ENCODE measurements around the gene NSF.
"Not testable (repeated sequence)": the region's sequence is repeated elsewhere in the genome, so short reads cannot be mapped to it uniquely, and the experiment has no call there.

Gene NSF

DNA sequence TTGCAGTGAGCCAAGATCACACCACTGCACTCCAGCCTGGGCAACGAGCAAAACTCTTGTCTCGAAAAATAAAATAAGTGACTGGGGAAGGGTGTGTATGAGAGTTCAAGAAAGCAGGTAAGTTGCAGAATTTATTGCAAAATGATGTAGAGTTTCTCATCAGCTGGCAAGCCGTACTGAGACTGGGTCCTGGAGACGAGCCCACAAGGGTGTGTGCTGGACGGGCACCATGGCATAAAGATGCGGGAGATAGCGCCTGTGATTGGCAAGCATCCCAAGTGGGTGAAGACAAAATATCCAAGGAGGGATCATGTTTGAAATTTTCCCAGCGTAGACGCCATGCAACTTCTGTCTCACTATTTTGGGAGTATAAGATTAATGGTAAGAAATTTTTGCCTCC is 168.7 kb downstream of the NSF start:
- FAIRE-seq: no peak

DNA sequence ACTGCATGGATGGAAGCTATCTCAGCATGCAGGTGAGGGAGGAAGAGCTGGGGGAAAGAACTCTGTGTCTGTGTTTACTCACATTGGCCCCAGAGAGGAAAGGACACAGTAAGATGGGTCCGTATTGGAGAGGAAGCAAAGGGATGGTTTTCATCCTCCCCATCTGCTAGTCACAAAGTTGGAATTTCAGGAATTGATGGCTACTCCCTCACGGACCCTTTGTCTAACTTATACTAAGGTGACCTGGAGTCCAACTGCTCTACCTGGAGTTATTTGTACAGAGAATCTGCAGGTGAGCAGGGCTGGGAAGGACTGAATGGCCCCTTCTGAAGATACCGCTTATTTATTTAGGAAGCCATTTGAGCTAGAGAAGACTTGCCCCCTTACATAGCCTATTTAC is 172.9 kb downstream of the NSF start:
- FAIRE-seq: no peak

DNA sequence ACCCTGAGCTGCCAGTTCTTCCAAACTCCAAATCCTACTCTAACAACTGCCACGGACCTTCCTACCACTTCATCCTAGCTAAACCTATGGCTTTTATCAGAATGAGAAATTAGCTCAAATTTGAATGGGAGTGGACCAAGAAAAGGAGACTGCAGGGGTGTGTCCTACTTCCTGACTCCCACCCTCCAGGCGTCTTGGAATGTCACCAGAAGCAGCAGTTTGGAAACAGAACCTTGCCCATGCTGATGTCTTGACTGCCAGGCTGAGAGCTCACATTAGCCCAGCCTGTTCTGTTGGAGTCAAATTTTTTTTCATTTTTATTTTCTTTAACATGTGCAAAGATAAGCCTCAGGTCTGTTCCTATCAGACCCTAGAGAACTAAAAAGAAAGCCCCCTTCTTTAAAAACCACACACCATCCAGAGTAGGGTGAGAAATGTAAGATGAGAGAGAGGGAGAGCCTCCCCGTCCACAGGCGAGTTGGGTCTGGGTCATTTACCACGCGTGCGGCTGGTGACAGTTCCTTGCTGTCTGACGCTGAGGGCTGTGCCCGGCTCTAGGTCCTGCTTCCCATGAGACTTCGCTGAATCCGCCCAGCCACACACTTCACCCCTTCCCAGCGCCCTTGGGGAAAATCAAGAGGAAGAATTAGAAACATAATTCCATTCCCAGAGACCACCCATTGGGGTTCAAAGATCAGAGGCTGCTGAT is 173.7 kb downstream of the NSF start:
- FAIRE-seq: no peak

DNA sequence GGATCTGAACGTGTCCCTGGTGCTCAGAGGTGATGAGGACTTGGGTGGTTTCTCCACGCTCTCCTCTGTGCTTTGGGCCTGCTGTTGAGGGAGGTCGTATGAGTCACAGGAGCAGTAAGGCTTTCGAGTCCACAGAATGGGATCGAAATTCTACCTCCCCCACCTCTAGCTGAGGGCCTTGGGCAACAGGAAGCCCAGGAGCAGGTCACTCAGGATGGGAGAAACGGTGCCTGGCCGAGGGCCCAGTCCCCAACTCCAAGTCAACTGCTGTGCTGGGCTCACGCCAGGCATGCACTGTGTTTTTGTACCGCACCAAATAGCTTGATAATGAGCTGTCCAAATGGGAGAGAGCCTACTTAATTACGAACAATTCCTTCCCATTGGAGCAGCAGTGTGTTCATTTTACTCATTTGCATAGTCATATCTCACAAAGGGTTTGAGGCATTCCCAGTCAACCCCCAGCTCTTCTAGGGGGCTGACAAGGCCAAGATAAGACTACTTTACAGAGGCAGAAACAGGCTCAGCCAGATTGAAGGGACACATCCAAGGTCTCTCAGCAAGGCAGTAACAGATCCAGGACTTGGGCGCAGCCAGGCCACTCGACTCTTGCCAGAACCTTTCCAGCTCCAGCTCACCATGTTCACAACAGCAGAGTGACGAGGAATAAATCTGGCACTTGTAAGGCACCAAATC is 174.4 kb downstream of the NSF start:
- FAIRE-seq: no peak

DNA sequence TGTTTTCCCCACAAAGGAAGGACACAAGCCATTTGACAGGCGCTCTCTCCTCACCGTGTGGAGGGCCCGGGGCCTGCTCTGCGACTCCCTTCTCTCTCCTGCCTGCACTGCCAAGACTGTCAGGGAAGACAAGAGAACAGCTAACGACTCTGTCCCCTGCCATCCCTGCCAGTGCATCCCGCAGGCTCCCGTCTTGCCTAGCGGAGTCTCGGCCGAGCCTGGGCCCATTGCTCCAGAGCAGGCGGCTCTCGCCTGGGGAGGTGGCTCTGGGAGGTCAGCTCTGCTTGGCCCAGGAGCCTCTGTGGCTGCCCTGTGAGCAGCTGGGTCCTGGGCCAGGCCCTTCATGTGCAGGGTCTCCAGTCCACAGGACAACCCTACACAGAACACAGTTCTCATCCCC is 175.0 kb downstream of the NSF start:
- no peak for FAIRE-seq

DNA sequence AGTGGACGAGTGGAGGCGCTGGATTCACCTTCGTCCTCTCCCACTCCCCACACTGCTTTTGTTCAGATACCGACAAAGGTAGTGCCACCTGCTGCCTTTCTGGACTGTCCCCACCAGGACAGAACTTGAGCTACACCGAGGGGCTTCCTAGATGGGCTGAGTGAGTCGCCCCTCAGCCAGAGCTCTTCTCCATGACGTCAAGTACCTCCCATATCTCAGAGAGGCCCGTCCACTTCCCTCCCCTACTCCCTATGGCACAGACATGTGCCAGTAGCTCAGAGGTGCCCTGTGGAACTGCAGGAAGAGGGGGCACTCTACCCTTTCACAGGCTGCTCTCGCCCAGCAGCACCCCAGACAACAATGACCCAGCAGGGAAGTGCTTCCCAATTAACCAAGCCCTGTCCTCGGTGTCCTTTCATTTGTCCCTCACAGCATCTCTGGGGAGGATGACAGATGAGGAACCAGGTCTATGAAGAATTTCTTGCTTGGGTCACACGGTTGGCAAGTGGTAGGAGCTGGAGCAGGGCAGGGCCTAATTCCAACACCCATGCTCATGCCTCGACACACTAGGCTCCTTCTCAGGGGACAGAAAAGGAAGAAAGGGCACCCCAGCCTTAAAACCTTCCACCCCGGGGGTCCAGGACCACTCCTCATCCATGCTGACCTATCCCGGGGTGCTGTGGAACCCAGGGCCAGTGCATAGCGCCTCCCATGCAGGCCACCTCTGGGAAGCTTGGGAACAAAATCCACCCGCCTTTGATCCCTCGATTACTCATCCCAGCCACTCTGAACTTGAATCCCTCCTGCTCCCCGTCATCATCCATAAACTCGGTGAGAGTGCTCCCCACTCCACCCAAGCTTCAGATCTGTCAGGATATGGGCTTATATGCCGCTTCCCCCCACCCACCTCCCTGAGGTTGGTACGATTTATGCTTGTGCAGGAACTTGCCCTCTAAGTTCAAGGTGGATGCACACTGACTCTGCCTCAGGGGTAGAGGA is 176.3 kb downstream of the NSF start:
- no peak for FAIRE-seq

DNA sequence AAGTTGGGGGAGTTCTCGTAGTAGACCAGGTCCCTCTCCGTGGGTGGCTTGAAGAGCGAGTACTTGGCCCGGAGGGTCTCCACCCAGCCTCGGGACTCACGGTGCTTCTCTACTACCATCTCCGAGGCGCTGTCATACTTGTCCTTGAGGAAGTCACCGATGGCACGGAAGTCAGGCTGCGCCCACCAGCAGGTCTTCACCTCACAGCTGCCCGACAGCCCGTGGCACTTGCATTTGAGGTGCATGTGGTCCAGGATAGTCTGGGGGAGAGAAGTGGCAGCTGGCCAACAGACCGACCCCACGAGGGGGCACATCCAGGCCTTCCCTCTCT is 178.0 kb downstream of the NSF start:
- no peak for FAIRE-seq

DNA sequence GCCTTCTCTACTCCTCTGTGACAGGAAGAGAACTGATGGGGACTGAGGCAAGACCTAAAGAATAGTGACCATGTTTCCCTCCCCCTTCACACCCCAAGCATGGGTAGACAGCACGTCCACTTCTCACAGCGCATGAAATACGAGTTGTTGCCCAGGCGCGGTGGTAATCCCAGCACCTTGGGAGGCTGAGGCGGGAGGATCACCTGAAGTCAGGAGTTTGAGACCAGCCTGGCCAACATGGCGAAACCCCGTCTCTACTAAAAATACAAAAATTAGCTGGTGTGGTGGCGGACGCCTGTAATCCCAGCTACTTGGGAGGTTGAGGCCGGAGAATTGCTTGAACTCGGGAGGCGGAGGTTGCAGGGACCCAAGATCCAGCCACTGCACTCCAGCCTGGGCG is 178.4 kb downstream of the NSF start:
- FAIRE-seq: not testable (repeated sequence)

DNA sequence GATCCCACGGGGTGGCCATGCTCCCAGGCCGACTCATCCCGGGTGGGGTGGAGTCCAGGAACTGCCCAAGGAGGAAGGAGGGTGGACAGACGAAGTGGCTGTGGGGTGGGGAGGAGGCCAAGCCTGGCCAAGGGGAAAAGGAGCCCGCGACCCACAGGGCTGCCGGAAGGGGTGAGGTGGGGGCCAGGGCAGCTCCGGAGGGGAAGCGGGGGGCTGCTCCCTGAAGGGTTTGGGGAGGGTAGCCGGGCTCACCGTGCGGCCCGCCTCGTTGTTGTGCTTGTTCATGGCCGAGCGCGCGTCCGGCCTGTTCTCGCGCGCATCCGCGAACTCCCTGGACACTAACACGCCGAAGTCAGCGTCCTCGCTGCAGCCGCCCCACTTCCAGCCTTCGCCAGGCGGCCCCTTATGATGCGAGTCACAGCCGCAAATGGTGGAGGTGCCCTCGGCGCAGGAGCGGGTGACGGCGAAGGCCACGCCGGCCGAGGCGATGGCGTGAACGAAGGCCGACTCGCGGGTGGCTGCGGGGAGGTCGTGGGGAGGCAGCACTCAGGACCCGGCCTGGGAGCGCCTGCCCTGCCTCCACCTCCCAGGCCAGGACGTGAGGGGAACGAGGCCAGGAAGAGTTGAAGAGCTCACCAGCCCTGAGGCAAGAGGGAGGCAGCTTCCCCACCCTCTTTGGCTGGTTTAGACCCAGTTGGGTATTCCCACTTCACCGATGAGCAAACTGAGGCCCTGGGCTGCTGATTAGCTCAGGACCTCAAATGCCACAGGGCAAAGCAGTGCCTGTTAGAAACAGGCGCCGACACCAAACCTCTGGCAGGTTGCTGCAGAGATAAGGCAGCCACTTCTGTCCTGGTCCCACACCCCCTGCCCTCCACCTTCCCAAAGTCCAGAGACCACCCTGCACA is 179.3 kb downstream of the NSF start:
- FAIRE-seq: no peak

DNA sequence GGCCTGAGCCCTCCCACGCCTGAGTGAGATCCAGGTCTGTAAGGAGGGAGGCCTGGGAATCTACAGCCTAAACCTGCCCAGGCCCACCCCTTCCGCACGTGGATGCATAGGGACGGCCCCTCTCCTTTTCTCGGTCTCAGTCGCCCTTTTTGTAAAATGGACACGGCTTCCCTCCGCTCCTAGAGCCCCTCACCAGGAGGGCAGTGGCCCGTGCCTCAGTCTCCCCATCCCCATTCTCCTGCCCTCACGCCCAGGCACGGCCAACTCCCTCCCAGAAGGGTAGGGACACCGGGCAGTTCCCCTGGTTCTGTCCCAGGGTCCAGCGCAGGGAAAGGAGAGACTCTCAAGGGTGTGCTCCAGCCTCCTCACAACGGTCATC is 180.0 kb downstream of the NSF start:
- FAIRE-seq: no peak

DNA sequence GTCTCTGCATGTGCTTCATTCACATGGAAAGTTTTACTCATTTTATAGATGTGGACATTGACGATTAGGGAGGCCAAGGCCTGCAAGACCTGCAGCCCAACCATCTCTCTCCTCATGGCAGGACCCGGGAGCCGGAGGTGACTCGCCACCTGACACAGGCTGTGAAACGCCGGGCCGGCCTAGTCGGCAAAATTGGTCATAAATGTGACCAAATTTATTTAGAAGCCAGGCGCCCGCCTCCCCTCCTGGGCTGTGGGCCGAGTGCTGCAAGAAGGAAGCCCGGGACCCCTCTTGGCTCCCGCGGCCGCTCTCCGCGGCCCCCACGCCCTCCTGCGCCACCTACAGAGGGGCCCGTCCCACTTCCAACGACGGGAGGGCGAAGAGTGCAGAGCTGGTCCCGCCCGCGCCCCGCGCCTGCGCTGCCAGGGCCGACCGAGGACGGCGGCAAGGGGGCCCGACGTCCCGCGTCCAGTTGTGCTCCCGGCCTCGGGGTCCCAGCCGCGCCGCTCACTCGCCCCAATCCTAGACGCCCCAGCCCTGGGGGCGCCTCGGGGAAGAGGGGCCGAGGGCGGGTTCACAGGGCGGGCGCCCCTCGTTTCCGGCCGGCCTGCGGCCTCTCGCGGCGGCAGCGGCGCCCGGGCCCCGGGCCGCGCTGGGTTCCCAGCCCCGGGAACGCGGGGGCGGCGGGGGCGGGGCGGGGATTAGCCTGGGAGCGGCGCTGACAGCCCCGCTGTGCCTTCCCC is 180.5 kb downstream of the NSF start:
- no peak for FAIRE-seq

DNA sequence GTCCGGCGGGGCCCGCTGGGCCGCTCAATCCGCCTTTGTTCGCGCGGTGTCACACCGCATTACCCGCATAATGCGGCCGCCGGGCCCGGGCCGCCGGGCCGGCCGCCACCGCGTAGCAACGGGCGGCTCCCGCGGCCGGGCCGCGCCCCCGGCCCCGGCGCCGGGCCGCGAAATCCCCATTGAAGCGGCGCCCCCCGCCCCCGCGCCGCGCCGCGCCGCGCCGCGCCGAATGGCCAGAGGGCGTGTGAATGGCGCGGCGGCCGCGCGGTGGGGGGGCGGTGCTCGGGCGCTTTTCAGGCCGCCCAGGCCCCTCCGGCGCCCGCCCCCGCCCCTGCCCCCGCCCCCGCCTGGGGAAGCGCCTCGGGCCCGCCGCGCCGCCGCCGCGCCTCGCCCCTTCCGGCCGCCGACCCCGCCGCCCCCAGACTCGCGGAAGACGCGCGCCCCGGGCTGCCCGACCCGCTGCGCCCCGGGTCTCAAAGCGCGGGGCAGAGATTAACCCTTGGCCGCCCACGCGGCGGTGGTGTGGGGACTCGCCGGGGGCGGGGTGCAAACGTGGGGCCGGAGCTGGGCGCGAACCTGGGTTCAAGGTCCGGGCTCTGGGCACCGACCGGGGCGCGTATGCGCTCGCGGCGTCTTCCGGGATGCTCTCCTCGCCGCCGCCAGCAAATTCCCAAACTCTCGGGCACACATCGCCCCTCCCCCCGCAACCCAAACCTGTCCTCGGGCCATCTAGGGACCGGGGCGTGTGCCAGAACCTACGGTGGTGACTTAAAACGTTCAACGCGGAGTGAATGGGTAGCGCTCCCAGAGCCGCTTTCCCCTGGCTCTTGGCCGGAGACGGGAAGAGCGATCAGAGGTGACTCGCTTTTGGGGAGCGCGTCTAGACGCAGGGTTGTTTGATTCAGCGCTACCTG is 181.3 kb downstream of the NSF start:
- no peak for FAIRE-seq

DNA sequence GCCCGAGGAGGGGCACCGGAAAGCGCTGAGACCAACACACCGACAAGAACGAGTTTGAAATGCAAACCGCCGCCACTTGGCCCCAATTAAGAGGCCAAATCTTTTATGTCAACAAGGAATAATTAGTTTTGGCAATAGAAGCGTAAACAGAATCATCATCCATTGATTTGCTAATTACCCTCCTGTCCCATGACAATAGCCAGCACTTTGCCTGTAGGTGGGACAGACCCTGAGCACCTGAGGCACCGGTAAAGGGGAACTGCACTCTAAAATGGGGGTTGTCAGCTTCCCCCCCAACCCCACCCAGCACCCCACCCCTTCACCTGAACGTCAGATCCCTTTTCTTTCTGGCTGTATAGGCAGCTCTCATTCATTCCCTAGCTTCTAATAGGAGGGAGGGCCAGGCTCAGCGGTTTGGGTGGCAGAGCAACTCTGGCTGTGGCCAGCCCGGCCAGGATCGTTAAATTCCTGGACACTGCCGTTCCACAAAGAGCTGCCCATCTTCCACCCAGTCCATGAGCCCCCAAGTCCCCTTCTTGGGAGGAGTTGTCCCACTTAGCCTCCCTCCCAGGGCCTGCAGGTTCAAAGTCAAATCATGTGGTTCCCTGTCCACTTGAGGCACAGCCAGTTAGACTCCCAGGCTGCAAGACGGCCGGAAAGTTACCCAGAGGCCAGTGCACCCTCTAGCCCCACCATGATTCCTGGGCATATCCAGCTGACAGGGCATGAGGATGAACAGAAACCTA is 182.2 kb downstream of the NSF start:
- no peak for FAIRE-seq

DNA sequence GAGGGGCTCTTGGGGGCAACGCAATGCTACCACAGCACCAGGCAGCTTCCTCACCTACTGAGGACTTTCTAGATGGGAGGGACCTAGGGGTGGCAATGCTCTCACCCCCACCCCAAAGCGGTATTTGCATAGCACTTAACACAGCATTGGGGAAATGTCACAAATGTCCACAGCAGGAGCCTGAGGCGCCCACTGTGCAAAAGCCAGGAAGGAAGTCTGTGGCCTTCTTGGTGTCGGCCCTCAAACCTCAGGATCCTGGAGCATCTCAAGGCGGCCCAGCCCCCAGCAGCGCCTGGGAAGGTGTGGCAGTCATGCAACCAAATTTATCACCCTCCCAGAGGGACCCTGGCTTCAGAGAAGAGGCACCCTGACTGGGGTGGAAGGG is 182.7 kb downstream of the NSF start:
- FAIRE-seq: no peak

DNA sequence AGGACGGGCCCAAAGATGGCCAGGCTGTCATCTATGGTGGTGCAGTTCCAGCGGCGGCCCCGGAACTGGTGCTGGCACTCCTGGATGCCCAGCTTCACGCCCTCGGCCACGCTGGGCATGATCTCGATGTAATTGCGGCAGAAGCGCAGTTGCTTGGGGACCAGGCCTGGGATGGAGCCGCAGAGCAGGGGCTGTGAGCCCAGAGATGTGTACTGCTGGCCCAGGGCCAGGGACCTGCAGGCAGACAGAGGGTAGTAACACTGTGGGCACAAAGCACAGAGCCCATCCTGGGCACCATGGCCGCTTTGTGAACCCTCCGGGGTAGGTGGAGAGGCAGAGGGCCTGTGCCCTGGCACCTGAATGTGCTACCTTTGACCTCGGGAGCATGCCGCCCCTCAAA is 183.2 kb downstream of the NSF start:
- no peak for FAIRE-seq

DNA sequence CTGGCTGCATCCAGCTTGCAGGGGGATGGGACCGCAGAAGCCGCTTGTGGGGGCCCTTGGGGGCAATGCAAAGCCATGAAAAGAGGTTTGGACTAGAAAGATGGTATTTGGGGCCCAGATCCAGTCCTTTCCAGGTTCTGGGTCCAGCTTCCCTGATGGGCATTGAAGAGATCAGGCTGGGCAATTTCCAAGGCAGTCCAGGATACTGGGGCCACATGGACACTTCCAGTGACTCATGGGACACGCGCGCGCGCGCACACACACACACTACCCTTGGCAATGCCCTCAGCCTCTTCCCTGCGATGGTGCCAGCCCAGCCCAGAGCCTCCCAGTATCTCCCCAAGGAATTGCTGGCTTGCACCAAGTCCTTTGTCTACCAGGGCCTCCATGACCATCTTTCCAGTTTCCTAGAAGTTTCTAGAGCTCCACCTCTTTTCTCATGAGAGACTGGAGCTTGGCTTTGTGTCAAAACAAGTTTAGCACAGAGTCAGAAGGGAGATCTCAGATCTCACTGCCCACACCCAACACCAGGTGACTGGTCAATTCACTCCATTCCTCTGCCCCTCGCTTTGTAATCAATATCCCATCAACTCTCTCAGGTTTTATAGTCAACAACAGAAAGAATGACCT is 183.8 kb downstream of the NSF start:
- FAIRE-seq: no peak

DNA sequence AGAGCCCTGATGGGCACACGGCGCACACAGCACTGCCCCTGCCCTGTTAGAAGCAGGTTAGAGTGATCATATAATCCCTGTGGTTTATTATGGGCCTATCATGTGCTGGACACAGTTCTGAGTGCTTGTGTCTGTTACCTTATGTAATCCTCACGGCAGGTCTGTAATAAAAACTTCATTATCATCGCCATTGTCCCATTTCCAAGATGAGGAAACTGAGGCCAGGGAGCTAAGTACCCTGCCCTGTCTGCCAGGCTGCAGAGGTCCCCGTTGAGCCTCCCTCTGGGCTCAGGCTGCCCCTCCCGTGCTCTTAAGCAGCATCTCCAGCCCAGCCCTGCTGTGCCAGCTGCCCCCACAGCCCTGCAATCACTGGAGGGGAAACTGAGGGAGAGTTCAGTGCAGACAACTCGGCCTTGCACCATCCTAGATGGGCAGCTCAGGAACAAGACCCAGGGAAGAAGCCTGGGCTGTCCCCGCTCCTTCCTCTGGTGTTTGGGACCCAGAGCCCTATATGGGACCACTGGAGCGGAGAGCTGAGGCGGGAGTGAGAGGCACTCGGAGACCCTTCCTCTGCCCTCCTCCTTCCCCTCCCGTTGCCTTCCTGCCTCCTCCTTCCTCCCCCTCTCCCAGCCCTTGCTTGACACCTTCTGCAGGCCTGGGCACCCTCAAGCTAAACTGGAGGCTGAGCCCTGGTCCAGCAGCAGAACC is 186.0 kb downstream of the NSF start:
- FAIRE-seq: no peak

DNA sequence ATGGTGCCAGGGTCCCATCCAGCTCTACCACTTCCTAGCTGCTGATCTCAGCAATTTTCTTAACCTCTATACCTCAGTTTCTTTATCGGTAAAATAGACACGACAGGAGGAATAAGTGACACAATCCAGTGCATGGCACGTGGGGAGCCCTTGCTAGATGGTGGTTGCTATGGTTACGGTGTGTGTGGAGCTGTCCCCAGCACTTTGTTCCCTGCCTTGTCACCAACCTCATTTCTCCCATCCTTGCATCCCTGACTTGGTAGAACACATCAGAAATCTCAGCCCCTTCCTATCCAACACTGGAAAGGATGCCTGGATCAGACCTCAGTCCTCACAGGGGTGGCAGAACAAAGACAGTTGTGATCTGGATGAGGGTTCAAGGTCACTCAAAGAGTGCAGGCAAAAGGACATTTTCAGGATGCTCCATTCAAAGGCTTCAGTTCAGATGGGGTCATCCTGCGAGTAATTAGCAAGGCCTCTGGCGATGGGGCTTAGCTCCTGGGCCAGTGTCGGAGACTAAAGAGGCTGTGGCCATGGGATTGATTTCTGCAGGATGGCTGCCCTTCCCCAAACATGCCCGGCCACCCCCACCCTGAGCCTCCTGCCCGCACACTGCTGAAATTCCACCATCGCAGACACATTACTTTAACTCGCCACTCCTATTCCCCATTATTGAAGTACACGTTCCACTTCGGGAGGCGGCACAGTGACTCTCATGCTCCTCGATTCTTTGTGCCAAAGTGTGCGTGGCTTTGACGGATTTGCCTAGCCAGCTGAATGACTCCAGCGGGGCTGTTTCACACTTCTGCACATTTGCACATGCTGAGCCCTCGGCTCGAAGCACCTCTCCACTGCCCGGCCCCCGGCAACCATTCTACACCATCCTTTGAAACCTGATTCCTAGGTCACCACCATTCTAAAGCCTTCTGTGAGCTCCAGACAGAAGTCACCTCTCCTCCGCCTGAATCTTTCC is 187.8 kb downstream of the NSF start:
- FAIRE-seq: no peak

All from G401.6 (cell line).